K562 (cell line): Measurements from ENCODE around the gene SLC1A4. TPM values are rescaled to one million over a fixed set of nuclear protein-coding genes. Genes with fewer than 3 reads are reported as not detected.

Source experiments
- ATAC-seq: fragments of 200-7000 bp; cut with Tn5 transposase; 3 replicates; pipeline ENCODE4 v1.9.1; 2020; ENCODE audit warnings: moderate library complexity
- BruUV-seq: library from RNA; stranded (reverse); fragments of 400-500 nt; replicated peaks from 2 replicates; lab custom pipeline; 2021; lab: Mats Ljungman, UMichigan
- CTCF ChIA-PET: fragments of 300-600 bp; formaldehyde crosslinking; extraction: SDS; loops from one replicate; lab custom pipeline; 2021; ENCODE audit warnings: low intra/inter-chr PET ratio; lab: Yijun Ruan, JAX
- POLR2A ChIA-PET: fragments of 300-600, 350-650 bp; sonication (Branson Sonifier 250); formaldehyde crosslinking; extraction: SDS; loops from one replicate; lab custom pipeline; 2021; ENCODE audit warnings: antibody characterized with exemption, inconsistent platforms; lab: Yijun Ruan, JAX
- DNase-seq, 4 experiments: peaks; one replicate each; pipeline versions ENCODE4 v3.0.0 to v3.0.0-alpha.2; 2011 to 2018; ENCODE audit warnings: low spot score in 3 of 4, mixed read lengths in 3 of 4; ENCODE audit errors: extremely low read depth in 1 of 4
- FAIRE-seq: peaks from 2 replicates; lab custom pipeline; 2011; peaks lifted over from hg19 to GRCh38; lab: Jason Lieb, UNC
- H2AFZ ChIP-seq: 2 replicates; pipeline ENCODE4 v1.6.0; 2011; ENCODE audit warnings: low read depth, low read length, control low read depth, inconsistent platforms
- H3K27ac ChIP-seq: fragments of 200-600 bp; 3 replicates; pipeline ENCODE4 v1.8.0; 2011; ENCODE audit warnings: low read depth, mild to moderate bottlenecking, control low read depth, inconsistent platforms, low read length, moderate library complexity, mixed read lengths; ENCODE audit errors: extremely low read depth
- H3K27me3 ChIP-seq, 2 experiments: fragments of 300-600 bp in 1 of 2; 2 replicates in 1 of 2; 3 replicates in 1 of 2; pipeline versions ENCODE4 v1.6.0 to v1.8.0; 2011; ENCODE audit warnings: inconsistent platforms in 2 of 2, low read length in 2 of 2, mild to moderate bottlenecking in 1 of 2, mixed read lengths in 1 of 2, moderate library complexity in 1 of 2; ENCODE audit not compliant: control insufficient read depth in 2 of 2, insufficient read depth in 2 of 2
- H3K36me3 ChIP-seq: fragments of 300-600 bp; 3 replicates; pipeline ENCODE4 v1.8.0; 2011; ENCODE audit warnings: mild to moderate bottlenecking, low read length, inconsistent platforms; ENCODE audit not compliant: control insufficient read depth, insufficient read depth
- H3K4me1 ChIP-seq, 2 experiments: fragments of 200-600 bp in 1 of 2; replicated peaks in 1 of 2; 2 replicates in 1 of 2; 3 replicates in 1 of 2; pipeline versions ENCODE4 v1.5.1 to v1.8.0; 2011; ENCODE audit warnings: inconsistent platforms in 2 of 2, low read length in 2 of 2, mild to moderate bottlenecking in 1 of 2, mixed read lengths in 1 of 2, moderate library complexity in 1 of 2; ENCODE audit not compliant: control insufficient read depth in 2 of 2, insufficient read depth in 2 of 2
- H3K4me2 ChIP-seq: 2 replicates; pipeline ENCODE4 v1.6.1; 2011; ENCODE audit warnings: low read length, control low read depth, inconsistent platforms, mixed read lengths; ENCODE audit not compliant: insufficient read depth
- H3K4me3 ChIP-seq: fragments of 200-600 bp; sonication (generic), shearing (Covaris generic); 2 replicates; pipeline ENCODE4 v1.5.1; 2016; ENCODE audit warnings: control low read depth, inconsistent platforms
- H3K79me2 ChIP-seq: fragments of 200-600 bp; 3 replicates; pipeline ENCODE4 v1.8.0; 2011; ENCODE audit warnings: low read length, inconsistent platforms; ENCODE audit not compliant: control insufficient read depth, insufficient read depth
- H3K9ac ChIP-seq, 2 experiments: 2 replicates each; pipeline versions ENCODE4 v1.6.0 to v1.6.1; 2011; ENCODE audit warnings: low read depth in 2 of 2, low read length in 2 of 2, control low read depth in 1 of 2, inconsistent platforms in 1 of 2, mild to moderate bottlenecking in 1 of 2, mixed read lengths in 1 of 2; ENCODE audit not compliant: insufficient read depth in 1 of 2
- H3K9me1 ChIP-seq: one replicate; pipeline ENCODE4 v1.6.0; 2011; ENCODE audit warnings: inconsistent platforms, mild to moderate bottlenecking, low read length, moderate library complexity; ENCODE audit not compliant: control insufficient read depth, insufficient read depth
- H3K9me3 ChIP-seq: replicated peaks from 2 replicates; pipeline ENCODE4 v1.5.1; 2011; ENCODE audit warnings: low read depth, low read length, inconsistent platforms; ENCODE audit not compliant: control insufficient read depth, insufficient read depth
- H4K20me1 ChIP-seq: replicated peaks from 2 replicates; pipeline ENCODE4 v1.6.1; 2011; ENCODE audit warnings: low read length, inconsistent platforms, mixed read lengths; ENCODE audit not compliant: control insufficient read depth, insufficient read depth
- CBFA2T3 ChIP-seq: fragments of 450-650 bp; IDR thresholded peaks from 2 replicates; pipeline ENCODE4 v1.6.1; 2017
- DNMT1 ChIP-seq: fragments of 450-650 bp; IDR thresholded peaks from 2 replicates; pipeline ENCODE4 v1.6.1; 2016; ENCODE audit warnings: antibody characterized with exemption, mild to moderate bottlenecking
- ELF2 ChIP-seq: fragments of 250-450 bp; sonication (Bioruptor Pico); IDR thresholded peaks from 2 replicates; pipeline ENCODE4 v1.5.0; 2021; ENCODE audit warnings: mild to moderate bottlenecking
- GTF2F1 ChIP-seq: IDR thresholded peaks from 2 replicates; pipeline ENCODE4 v1.6.1; 2011; ENCODE audit warnings: low read depth, low read length, improper control_type of control experiment
- HDGF ChIP-seq: fragments of 450-650 bp; IDR thresholded peaks from 2 replicates; pipeline ENCODE4 v1.6.1; 2016
- HOXB6 ChIP-seq: fragments of 250-450 bp; sonication (Bioruptor Pico); IDR thresholded peaks from 2 replicates; pipeline ENCODE4 v1.5.1; 2022; ENCODE audit warnings: mild to moderate bottlenecking, borderline replicate concordance
- KDM5B ChIP-seq: fragments of 200-600 bp; sonication (generic); IDR thresholded peaks from 2 replicates; pipeline ENCODE4 v1.6.1; 2012; ENCODE audit warnings: low read depth, mild to moderate bottlenecking, moderate library complexity, low read length, control low read depth, inconsistent platforms; ENCODE audit not compliant: insufficient replicate concordance
- NR2C1 ChIP-seq, 2 experiments: fragments of 450-650 bp; IDR thresholded peaks; 2 replicates each; pipeline ENCODE4 v1.6.1; 2017; ENCODE audit warnings: mild to moderate bottlenecking in 2 of 2, antibody characterized with exemption in 1 of 2, inconsistent platforms in 1 of 2, missing compliant biosample characterization in 1 of 2, missing genetic modification characterization in 1 of 2
- NR2F6 ChIP-seq: fragments of 450-650 bp; formaldehyde crosslinking; IDR thresholded peaks from 2 replicates; pipeline ENCODE4 v1.4.0; 2020; ENCODE audit warnings: mild to moderate bottlenecking
- NRF1 ChIP-seq, 2 experiments: fragments of 450-650 bp; IDR thresholded peaks in 1 of 2; conservative IDR thresholded peaks in 1 of 2; 2 replicates each; pipeline ENCODE4 v1.6.1; 2014; ENCODE audit warnings: mild to moderate bottlenecking in 2 of 2
- SOX6 ChIP-seq: fragments of 450-650 bp; IDR thresholded peaks from 2 replicates; pipeline ENCODE4 v1.6.1; 2014; ENCODE audit warnings: mild to moderate bottlenecking
- TOE1 ChIP-seq, 2 experiments: fragments of 450-650 bp in 1 of 2; sonication (generic) in 1 of 2; formaldehyde crosslinking in 1 of 2; IDR thresholded peaks; 2 replicates each; pipeline versions ENCODE4 v1.7.1 to v1.8.0; 2016 to 2022; ENCODE audit warnings: borderline replicate concordance in 2 of 2, mild to moderate bottlenecking in 2 of 2, antibody characterized with exemption in 1 of 2, inconsistent platforms in 1 of 2, low read depth in 1 of 2, missing genetic modification reagents in 1 of 2, moderate library complexity in 1 of 2
- ZNF561 ChIP-seq: fragments of 450-650 bp; formaldehyde crosslinking; conservative IDR thresholded peaks from 2 replicates; pipeline ENCODE4 v1.4.0; 2020; ENCODE audit warnings: mild to moderate bottlenecking, moderate library complexity
- WGBS: fragments of 100-300 bp; shearing (Covaris generic); methylation state at CpG from one replicate; pipeline ENCODE4 v1.1.6; 2016; ENCODE audit warnings: low coverage, mixed read lengths; ENCODE audit not compliant: insufficient coverage; ENCODE audit errors: missing lambda C conversion rate; 5-methylcytosine and 5-hydroxymethylcytosine counted together
- in situ Hi-C: fragments of 300-500 bp; cut with MboI; formaldehyde crosslinking; loops from 4 replicates; pipeline ENCODE4 v1.15.0; 2018; ENCODE audit warnings: inconsistent platforms, mixed read lengths
- intact Hi-C: fragments of 100-400 bp; cut with micrococcal nuclease; formaldehyde crosslinking; loops from 2 replicates; pipeline ENCODE4 v1.14.2; 2022
- polyA plus RNA-seq, 8 experiments: library from polyadenylated mRNA; depleted of rRNA in 4 of 8; stranded (reverse) in 5 of 8; unstranded in 3 of 8; fragments of >200 nt; fragmentation: Nextera tagmentation in 2 of 8; fragmentation: Illumina TruSeq in 1 of 8; extraction: Ambion mirVana in 2 of 8; extraction: Trizol in 1 of 8; gene quantifications; 2 replicates each; pipeline versions ENCODE4 v1.2.1 to v1.2.3, GENCODE V29; 2011 to 2014; ENCODE audit warnings: inconsistent platforms in 1 of 8, missing spikeins in 1 of 8
- total RNA-seq, 7 experiments: library from RNA; depleted of rRNA in 6 of 7; stranded (reverse); fragments of >200 nt in 6 of 7; fragmentation: Illumina TruSeq in 2 of 7; extraction: Trizol in 2 of 7; gene quantifications; 2 replicates each; pipeline versions ENCODE4 v1.2.1 to v1.2.3, GENCODE V29; 2011 to 2021; ENCODE audit warnings: low replicate concordance in 1 of 7
- TF ChIP-seq, protein P1 (sequence below): sonication (generic); formaldehyde crosslinking; IDR thresholded peaks from 2 replicates; pipeline ENCODE4 v1.8.1; 2023; ENCODE audit warnings: mild to moderate bottlenecking, missing genetic modification reagents
- TF ChIP-seq, protein P2 (sequence below), 2 experiments: fragments of 150-350 bp in 1 of 2; IDR thresholded peaks; 2 replicates each; pipeline ENCODE4 v1.6.1; 2012 to 2016; ENCODE audit warnings: low read depth in 2 of 2, low read length in 2 of 2, mild to moderate bottlenecking in 1 of 2, moderate library complexity in 1 of 2

Gene SLC1A4
- total and polyA plus RNA-seq, 9 of the 15 experiments (the other 6 are each of a cell fraction or from before 2014, with no cell fraction given) = 4.4 to 24.0 (median 10.9) TPM

DNA sequence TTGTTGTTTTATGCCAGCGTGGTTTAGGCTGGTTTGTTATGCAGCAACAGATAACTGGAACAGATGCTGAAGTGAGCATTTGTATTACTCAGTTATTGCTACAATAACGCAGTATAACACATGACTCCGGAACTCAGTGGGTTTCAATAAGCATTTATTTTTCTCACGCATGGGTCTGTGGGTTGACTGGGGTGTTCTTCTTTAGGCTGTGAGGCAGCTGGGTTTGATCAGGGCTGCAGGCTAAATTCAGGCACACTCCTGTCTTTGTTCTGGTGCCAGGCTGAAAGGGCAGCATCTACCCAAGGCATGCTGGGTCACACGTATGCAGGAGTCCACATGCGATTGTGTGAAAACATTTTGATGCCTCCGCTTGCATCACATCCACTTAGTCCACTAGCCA is 3.8 kb upstream of the SLC1A4 start:
- ATAC-seq (no peak), DNase-seq (no peak)
- H3K4me3 ChIP-seq = no peak overlapping the region
- no peaks in the 10 kb centered on the region for H3K9me1 ChIP-seq
- H3K36me3 ChIP-seq = no peaks in the 10 kb centered on the region; the same call in 2 of the 3 replicates
- TF ChIP-seq GTF2F1 (no peak), NR2F6 (CRISPR knock-in tag) (no peak), HOXB6 (CRISPR knock-in tag) (no peak), CBFA2T3 (no peak), SOX6 (no peak), NR2C1 (IDR thresholded peaks at IDR 0.05) (no peak), NR2C1 (tag; IDR thresholded peaks at IDR 0.05) (no peak), KDM5B (no peak), HDGF (no peak), ZNF561 (CRISPR knock-in tag) (no peak), NRF1 (conservative IDR thresholded peaks at IDR 0.05 in 1 of 2, IDR thresholded peaks at IDR 0.05 in 1 of 2) (no peak), TOE1 (IDR thresholded peaks at IDR 0.05; ENCODE audit: borderline replicate concordance) (no peak), TOE1 (CRISPR knock-in tag; IDR thresholded peaks at IDR 0.05; ENCODE audit: borderline replicate concordance, low read depth) (no peak), ELF2 (CRISPR knock-in tag) (no peak), DNMT1 (no peak)
- TF ChIP-seq, protein P1, sequence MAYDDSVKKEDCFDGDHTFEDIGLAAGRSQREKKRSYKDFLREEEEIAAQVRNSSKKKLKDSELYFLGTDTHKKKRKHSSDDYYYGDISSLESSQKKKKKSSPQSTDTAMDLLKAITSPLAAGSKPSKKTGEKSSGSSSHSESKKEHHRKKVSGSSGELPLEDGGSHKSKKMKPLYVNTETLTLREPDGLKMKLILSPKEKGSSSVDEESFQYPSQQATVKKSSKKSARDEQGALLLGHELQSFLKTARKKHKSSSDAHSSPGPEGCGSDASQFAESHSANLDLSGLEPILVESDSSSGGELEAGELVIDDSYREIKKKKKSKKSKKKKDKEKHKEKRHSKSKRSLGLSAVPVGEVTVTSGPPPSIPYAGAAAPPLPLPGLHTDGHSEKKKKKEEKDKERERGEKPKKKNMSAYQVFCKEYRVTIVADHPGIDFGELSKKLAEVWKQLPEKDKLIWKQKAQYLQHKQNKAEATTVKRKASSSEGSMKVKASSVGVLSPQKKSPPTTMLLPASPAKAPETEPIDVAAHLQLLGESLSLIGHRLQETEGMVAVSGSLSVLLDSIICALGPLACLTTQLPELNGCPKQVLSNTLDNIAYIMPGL (CRISPR knock-in tag) = no peak
- TF ChIP-seq, protein P2, sequence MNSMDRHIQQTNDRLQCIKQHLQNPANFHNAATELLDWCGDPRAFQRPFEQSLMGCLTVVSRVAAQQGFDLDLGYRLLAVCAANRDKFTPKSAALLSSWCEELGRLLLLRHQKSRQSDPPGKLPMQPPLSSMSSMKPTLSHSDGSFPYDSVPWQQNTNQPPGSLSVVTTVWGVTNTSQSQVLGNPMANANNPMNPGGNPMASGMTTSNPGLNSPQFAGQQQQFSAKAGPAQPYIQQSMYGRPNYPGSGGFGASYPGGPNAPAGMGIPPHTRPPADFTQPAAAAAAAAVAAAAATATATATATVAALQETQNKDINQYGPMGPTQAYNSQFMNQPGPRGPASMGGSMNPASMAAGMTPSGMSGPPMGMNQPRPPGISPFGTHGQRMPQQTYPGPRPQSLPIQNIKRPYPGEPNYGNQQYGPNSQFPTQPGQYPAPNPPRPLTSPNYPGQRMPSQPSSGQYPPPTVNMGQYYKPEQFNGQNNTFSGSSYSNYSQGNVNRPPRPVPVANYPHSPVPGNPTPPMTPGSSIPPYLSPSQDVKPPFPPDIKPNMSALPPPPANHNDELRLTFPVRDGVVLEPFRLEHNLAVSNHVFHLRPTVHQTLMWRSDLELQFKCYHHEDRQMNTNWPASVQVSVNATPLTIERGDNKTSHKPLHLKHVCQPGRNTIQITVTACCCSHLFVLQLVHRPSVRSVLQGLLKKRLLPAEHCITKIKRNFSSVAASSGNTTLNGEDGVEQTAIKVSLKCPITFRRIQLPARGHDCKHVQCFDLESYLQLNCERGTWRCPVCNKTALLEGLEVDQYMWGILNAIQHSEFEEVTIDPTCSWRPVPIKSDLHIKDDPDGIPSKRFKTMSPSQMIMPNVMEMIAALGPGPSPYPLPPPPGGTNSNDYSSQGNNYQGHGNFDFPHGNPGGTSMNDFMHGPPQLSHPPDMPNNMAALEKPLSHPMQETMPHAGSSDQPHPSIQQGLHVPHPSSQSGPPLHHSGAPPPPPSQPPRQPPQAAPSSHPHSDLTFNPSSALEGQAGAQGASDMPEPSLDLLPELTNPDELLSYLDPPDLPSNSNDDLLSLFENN (IDR thresholded peaks at IDR 0.05; ENCODE audit: low read depth in 2 of 2, low read length in 2 of 2) = no peak
- TF ChIP-seq, all 486 proteins: peak for 0
- no peak overlapping the region for H3K9ac ChIP-seq
- peaks cover 19% of the 10 kb centered on the region; the same call in 2 of the 3 replicates for H3K79me2 ChIP-seq
- FAIRE-seq = no peak
- no peaks in the 10 kb centered on the region for H3K27me3 ChIP-seq
- 67% methylated on average over 7 of the region's 7 CpGs for WGBS
- H3K27ac ChIP-seq = no peak overlapping the region
- peaks cover 7 to 24% of the 10 kb centered on the region in 2 experiments; a peak in 4 of 5 replicates for H3K4me1 ChIP-seq
- intact Hi-C loops = no loop called here
- no peaks in the 10 kb centered on the region for H4K20me1 ChIP-seq
- H2AFZ ChIP-seq = no peak overlapping the region
- BruUV-seq = no TSS peak
- POLR2A ChIA-PET = interaction anchor here (2.3 kb wide), 1 partner anchor 13 kb away, joined by 6 read pairs; no protein-coding TSS in a partner anchor
- CTCF ChIA-PET = no interaction called here
- in situ Hi-C loops = no loop called here
- no peak overlapping the region for H3K4me2 ChIP-seq
- H3K9me3 ChIP-seq = no peaks in the 10 kb centered on the region
